ENCODE measurements around the gene PLXNA1. TPM values are rescaled to one million over a fixed set of nuclear protein-coding genes. Genes with fewer than 3 reads are reported as not detected.

The PLXNA1 gene
- total RNA-seq, 1 donor from 2014 or later, result 63.3 TPM

DNA sequence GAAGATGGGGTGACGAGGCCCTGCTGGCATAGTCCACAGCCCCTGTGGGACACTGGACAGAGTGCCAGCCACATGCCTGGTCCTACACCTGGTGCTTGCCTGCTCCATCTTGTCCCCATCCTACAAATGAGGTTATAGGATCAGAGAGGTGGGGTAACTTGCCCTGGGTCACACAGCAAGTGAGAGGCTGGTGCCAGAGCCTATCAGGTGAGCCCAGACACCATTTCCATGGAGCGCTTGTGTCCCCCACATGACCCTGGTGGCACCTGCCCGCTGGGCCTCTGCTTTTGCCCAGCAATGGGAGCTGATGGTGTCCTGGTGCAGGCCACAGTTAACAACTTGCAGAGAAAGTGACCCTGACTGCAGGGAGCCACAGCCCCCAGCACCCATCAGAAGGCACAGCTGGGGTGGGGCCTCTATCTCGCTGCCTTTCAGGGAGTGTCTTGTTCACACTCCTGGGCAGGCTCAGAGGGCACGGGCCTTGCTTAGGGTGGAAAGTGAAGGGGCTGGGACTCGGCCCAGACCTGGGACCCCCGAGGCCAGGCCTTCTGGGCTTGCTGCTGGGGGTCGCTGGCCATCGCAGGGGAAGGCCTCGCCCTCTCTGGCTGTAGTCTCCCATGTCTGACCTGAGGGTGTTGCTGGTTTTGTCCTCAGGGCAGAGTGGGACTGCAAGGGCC lies 7.2 kb downstream of the PLXNA1 start:
- Histone ChIP-seq H3K4me3 (ENCODE audit: insufficient read depth, low read depth, low read length) (no peak overlapping the region), H4K20me1 (ENCODE audit: insufficient read depth, low read length) (peaks cover 99% of the 10 kb centered on the region), H3K36me3 (ENCODE audit: insufficient read depth, low read length) (no peaks in the 10 kb centered on the region), H3K9ac (ENCODE audit: low read length) (no peak overlapping the region), H3K27ac (ENCODE audit: low read depth, low read length) (no peak overlapping the region), H3K27me3 (ENCODE audit: insufficient read depth, low read length) (no peaks in the 10 kb centered on the region), H3K9me3 (ENCODE audit: insufficient read depth, low read depth, low read length) (no peaks in the 10 kb centered on the region), H2AFZ (ENCODE audit: low read depth, low read length) (no peak overlapping the region), H3K79me2 (ENCODE audit: insufficient read depth, low read length) (peaks cover 100% of the 10 kb centered on the region), H3K4me1 (ENCODE audit: insufficient read depth, low read length) (peaks cover 12% of the 10 kb centered on the region), H3K4me2 (ENCODE audit: low read length) (no peak overlapping the region)
- FAIRE-seq (no peak), DNase-seq (ENCODE audit: low read depth) (no peak)
- Mint-ChIP-seq H3K36me3 (ENCODE audit: low read depth, unreplicated experiment) (peaks cover 3% of the 10 kb centered on the region), H3K27me3 (ENCODE audit: low read depth, unreplicated experiment) (no peaks in the 10 kb centered on the region), H3K4me1 (ENCODE audit: low read depth, unreplicated experiment) (peaks cover 1% of the 10 kb centered on the region), H3K27ac (ENCODE audit: unreplicated experiment) (no peak overlapping the region), H3K9me3 (ENCODE audit: unreplicated experiment) (no peaks in the 10 kb centered on the region), H3K4me3 (ENCODE audit: unreplicated experiment) (no peak overlapping the region)
- TF ChIP-seq CTCF (IDR thresholded peaks at IDR 0.05; ENCODE audit: insufficient read depth, low read depth, low read length) (no peak), EZH2 (IDR thresholded peaks at IDR 0.05; ENCODE audit: insufficient read depth, low read length) (no peak)

DNA sequence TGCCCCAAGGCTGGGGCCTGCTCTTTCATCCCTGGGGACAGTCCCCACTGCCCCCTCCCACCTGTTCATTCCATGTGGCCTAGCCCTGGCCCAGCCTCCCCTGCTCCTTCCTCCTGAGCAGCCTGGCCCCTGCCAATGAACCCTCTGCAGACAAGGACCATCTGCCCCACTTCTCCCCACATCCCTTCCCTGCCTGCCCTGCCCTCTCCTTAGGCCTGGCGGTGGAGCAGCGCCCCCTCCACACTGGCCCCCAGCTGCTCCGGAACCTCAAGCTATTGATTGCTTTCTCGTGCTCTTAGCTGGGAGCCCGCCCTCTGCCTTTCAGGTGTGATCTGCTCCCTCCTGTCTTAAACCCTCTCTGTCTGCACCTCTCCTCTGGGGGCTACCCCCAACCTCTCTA lies 8.0 kb downstream of the PLXNA1 start:
- peaks cover 6% of the 10 kb centered on the region for H3K4me1 ChIP-seq (ENCODE audit: insufficient read depth, low read length)
- peaks cover 99% of the 10 kb centered on the region for H4K20me1 ChIP-seq (ENCODE audit: insufficient read depth, low read length)
- H3K4me2 ChIP-seq (ENCODE audit: low read length), result no peak overlapping the region
- H3K27me3 ChIP-seq (ENCODE audit: insufficient read depth, low read length), result no peaks in the 10 kb centered on the region
- Mint-ChIP-seq H3K36me3 (ENCODE audit: low read depth, unreplicated experiment) (peaks cover 3% of the 10 kb centered on the region), H3K4me3 (ENCODE audit: unreplicated experiment) (no peak overlapping the region), H3K27me3 (ENCODE audit: low read depth, unreplicated experiment) (no peaks in the 10 kb centered on the region), H3K9me3 (ENCODE audit: unreplicated experiment) (no peaks in the 10 kb centered on the region), H3K4me1 (ENCODE audit: low read depth, unreplicated experiment) (no peaks in the 10 kb centered on the region), H3K27ac (ENCODE audit: unreplicated experiment) (no peak overlapping the region)
- no peak overlapping the region for H3K9ac ChIP-seq (ENCODE audit: low read length)
- peaks cover 100% of the 10 kb centered on the region for H3K79me2 ChIP-seq (ENCODE audit: insufficient read depth, low read length)
- FAIRE-seq (no peak), DNase-seq (ENCODE audit: low read depth) (no peak)
- TF ChIP-seq EZH2 (IDR thresholded peaks at IDR 0.05; ENCODE audit: insufficient read depth, low read length), result no peak
- no peak for TF ChIP-seq CTCF (IDR thresholded peaks at IDR 0.05; ENCODE audit: insufficient read depth, low read depth, low read length)
- no peak overlapping the region for H3K4me3 ChIP-seq (ENCODE audit: insufficient read depth, low read depth, low read length)
- no peak overlapping the region for H3K27ac ChIP-seq (ENCODE audit: low read depth, low read length)
- no peaks in the 10 kb centered on the region for H3K36me3 ChIP-seq (ENCODE audit: insufficient read depth, low read length)
- no peak overlapping the region for H2AFZ ChIP-seq (ENCODE audit: low read depth, low read length)
- no peaks in the 10 kb centered on the region for H3K9me3 ChIP-seq (ENCODE audit: insufficient read depth, low read depth, low read length)

All from astrocyte (in vitro differentiated cells and primary cell).